GM19328 (cell line): Measurements from ENCODE around the gene DNAJB6.
"Not testable (repeated sequence)": the region's sequence is repeated elsewhere in the genome, so short reads cannot be mapped to it uniquely, and the experiment has no call there.

Source experiments
- ATAC-seq: cut with Tn5 transposase; IDR thresholded peaks from one replicate; pipeline ENCODE4 v1.9.1; 2021; ENCODE audit warnings: mild to moderate bottlenecking, moderate library complexity; ENCODE audit not compliant: unreplicated experiment

DNAJB6 gene

DNA sequence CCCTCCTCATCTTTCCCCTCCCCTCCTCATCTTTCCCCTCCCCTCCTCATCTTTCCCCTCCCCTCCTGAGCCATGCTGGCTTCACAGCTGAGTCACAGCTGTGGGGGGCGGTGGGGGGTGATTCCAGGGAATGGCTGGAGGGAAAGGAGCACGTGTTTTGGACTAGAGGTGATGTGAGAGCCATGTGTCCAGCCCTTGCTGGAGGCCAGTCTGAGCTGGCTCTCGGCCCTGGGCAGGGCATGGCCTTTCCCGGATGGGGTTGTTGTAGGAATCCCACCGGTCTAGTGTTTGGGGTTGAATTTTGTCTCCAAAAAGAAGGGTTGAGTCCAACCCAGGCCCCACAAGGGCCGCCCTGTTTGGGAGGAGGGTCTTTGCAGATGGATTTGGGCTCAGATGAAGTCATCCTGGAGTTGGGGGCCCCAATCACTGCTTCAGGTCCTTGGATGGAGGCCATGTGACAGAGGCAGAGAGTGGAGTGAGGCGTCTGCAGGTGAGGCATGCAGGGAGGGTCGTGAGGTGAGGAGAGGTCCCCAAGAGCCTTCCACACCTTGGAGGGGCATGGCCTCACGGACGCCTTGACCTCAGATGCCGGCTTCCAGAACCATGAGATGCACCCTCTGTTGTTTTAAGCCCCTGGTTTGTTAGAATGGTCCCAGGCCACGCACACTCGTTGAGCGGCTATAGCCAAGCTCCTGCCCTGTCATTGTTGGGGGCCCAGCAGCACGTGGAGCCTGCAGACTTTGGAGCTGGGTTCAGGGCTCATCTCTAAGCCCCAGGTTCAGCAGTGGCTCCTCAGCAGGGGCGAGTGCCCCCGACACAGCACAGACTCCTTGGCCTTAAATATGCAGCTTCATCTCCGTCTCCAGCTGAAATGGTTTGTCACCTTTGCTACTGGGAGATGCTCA, 101.6 kb downstream of the DNAJB6 start:
- no peak for ATAC-seq

DNA sequence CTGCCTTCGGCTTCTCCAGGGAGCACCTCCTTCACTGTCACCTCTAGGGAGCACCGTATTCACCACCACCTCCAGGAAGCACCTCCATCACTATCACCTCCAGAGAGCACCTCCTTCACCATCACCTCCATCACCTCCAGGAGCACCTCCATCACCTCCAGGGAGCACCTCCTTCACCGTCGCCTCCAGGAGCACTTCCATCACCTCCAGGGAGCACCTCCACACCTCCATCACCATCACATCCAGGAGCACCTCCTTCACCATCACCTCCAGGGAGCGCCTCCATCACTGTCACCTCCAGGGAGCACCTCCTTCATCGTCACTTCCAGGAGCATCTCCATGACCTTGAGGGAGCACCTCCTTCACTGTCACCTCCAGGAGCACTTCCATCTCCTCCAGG, 102.3 kb downstream of the DNAJB6 start:
- ATAC-seq: no peak

DNA sequence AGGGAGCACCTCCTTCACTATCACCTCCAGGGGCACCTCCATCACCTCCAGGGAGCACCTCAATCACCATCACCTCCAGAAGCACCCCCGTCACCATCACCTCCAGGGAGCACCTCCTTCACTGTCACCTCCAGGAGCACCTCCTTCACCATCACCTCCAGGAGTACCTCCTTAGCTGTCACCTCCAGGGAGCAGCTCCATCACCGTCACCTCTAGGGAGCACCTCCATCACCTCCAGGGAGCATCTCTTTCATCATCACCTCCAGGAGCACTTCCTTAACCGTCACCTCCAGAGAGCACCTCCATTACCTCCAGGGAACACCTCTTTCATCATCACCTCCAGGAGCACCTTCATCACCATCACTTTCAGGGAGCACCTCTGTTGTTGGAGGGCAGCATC, 103.0 kb downstream of the DNAJB6 start:
- ATAC-seq: no peak

DNA sequence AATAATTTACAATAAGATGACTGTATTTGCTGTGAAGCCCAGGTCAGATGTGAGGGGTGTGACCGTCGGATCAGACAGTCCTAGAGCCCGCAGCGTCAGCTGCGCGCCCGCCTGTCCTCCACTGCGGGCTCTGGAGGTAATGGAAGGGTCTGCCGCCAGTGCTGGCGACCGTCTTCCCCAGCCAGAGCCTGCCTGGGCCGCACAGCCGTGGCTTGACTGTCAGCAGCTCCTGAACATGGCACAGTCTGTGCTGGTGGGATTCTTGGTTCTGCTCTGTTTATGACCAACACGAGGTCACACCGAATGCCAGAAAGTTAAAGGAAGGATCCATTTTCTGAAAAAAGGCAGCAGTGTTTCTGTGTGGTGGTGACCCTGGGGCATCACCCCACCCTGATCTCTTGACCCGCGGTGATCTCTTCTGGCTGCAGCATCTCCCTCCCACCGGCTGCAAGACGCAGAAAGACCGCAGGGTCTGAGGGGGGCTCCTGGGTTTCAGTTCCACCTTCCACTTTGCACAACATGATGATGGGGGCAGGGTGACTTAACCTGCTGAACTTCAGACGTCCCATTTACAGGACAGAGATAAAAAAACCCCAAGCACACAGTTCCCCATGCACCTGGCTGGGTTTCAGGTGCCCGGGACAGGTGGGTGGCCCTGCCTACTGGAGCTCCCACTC, 103.7 kb downstream of the DNAJB6 start:
- no peak for ATAC-seq

DNA sequence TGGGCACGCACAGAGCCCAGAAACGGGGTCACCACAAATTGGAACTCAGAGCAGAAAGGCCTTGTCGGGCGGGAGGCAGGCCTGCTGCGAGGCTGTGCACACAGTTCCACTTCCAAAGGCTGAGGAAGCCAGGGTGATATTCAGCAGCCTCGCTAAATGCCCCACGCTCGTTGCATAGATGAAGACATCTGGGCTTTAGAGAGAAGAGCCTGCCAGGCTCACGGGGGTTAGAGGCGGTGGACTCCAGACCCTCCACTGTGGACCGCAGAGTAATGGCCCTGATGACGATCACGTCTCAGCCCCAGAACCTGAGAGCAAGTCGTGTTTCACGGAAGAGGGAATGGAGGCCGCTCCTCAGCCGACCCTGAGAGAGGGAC, 104.2 kb downstream of the DNAJB6 start:
- no peak for ATAC-seq

DNA sequence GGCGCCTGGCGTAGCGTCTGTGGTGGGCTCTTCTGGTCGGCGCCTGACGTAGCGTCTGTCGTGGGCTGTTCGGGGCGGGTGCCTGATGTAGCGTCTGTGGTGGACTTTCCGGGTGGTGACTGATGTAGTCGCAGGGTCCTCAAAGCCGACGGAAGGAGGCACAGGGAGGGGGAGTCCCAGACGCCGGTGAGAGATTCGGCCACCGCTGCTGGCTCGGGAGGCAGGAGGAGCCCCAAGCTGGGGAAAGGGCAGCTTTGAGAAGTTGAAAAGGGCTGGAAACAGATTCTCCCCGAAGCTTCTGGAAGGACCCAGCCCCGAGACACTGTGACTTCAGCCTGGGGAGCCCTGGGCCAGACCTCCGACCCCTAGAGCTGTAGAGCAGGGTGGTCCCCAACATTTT, 105.7 kb downstream of the DNAJB6 start:
- ATAC-seq: no peak

DNA sequence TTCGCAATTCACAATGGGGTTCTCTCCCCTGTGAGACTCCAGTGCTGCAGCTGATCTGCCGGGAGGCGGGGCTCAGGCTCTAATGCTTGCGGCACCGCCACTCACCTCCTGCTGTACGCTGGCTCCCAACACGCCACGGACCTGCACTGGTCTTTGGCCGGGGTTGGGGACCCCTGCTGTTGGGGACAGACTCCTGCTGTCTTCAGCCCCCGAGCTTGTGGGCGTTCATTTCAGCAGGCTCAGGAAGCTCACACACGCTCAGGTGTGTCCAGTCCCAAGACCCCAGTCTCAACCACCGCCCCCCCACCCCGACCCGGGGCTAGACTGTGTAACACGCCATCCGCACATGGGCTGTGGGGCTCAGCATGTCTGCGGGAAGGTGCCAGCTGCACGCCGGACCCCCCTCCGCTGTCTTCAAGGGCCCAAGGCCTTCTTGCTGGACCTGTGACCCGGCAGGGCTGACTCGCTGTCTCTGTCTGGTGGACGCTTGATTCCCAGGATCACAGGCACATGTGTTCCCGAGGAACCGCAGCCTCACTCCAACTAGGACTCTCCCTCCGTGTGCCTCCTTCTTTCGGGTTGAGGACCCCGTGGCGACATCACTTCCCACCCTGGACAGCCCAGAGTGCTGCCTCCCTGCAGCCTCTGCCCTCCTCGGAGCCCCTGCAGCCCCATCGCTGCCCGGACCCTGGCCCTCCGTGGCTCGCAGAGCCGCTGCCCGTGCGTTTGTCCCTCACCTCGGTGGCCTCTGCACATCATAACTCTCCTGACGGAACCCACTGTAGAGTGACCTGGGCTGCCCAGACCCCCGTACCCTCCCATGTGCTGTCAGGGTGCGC, 106.4 kb downstream of the DNAJB6 start:
- ATAC-seq: no peak

DNA sequence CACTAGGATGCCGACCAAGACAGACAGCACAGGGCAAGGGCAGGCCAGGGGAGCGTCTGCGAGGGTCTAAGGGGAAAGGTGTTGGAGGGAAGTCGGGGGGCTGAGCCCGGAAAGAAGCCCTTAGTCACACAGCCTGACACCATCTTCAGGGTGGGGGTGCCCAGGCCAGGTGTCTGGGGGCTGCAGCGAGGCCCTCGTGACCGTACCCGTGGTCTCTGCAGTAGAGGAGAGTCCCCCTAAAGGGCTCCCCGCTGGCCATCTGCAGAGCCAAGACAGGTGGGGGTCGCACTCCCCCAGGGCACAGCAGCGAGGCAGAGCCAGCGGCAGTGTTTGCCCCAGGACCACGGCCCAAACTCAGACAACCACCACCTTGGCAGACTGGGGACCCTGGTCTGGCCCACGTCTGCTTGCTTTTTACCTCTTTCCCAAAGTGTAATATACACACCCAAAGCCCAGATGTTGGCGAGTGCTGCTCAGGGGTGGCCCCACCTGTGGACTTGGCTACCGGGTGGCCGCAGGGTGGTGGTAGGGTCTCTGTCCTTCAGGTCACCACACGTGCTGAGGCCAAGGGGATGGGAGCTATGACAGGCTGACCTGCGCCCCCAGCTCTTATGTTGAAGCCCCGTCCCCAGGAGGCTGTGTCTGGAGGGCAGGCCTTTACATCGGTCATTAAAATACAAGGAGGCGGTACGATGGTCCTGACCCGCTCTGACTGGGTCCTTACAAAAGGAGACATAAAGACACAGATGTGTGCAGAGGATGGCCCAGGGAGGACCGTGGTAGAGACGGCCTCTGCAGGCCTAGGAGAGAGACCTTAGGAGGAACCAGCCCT, 107.4 kb downstream of the DNAJB6 start:
- ATAC-seq: no peak

DNA sequence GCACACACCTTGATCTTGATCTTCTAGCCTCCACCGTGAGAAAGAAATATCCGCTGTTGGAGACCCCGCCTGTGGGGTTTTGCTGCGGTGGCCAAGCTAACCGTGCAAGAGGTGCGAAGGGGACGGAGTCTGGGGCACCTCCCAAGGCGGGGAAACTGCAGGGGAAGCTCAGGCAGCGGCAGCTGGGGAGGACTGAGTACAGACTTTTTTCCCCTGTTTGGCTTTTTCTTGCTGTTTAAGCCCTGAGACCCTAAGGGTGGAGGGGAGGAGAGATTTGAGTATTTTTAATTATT, 108.0 kb downstream of the DNAJB6 start:
- no peak for ATAC-seq

DNA sequence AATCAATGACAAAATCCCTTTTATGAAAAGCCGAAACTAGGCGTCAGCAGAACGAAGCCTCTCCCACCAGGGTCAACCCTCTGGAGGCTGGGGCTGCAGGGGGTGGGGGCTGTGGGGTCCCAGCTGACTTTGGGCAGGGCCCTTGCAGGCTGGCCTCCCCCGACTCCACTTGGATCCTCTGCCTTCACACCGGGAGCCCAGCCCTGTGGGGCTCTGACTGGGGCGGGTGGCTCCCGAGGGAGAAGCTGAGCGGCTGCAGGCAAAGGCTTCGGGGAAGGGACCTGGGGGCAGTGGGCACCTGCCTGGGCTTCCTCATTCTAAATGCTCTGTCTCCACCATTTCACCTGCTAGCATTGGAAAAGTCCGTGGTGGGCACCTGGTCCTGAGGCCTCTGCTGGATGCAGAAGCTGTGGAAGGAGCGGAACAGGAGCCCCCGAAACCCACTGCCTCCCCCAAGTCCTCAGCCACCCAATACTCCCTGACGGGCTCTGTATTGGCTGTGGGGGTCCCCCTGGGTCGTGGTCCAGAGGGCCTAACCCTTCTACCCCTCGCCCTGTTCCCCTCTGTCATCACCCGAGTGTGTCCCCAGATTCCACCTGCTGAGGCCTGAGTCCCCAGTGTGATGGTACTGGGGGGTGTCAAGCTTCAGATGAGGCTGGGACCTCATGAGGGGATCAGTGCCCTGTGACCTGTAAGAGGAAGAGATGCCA, 108.6 kb downstream of the DNAJB6 start:
- ATAC-seq: no peak

DNA sequence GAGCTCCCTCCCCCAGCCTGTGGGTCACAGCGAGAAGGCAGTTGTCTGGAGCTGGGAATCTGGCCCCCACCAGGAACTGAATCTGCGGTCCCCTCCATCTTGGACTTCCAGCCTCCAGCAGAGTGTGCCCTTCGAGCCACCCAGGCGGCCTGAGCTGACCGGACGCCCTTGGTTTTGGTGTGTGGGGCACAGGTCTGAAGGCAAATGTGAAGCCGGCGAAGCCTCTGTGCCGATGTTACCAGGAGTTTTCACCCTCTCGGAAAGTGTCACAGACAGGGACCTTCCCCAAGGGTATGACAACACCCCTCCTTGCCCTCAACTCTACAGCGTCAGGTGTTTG, 109.1 kb downstream of the DNAJB6 start:
- no peak for ATAC-seq

DNA sequence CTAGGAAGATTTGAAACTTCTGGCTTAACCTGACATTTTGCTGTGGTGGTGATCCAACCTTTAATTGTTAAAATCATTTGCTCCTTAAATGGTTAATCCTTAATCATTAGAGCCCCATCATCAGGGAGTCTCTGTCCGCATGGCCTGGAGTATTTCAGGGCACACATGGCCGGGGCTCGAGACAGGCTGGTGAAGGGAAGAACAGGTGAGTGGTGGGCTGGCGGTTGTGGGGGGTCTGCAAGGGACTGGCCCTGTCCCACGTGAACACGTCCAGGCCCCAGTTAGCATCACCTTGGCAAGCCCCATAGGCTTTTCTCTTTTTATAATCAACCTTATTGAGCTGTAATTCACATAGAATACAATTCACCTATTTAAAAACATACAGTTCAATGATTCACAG, 109.5 kb downstream of the DNAJB6 start:
- no peak for ATAC-seq

DNA sequence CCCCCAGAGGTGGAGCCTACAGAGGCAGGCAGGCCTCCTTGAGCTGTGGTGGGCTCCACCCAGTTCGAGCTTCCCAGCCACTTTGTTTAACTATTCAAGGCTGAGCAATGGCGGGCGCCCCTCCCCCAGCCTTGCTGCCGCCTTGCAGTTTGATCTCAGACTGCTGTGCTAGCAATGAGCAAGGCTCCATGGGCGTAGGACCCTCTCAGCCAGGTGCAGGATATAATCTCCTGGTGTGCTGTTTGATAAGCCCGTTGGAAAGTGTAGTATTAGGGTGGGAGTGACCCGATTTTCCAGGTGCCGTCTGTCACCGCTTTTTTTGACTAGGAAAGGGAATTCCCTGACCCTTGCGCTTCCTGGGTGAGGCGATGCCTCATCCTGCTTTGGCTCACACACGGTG, 117.2 kb downstream of the DNAJB6 start:
- ATAC-seq: not testable (repeated sequence)

DNA sequence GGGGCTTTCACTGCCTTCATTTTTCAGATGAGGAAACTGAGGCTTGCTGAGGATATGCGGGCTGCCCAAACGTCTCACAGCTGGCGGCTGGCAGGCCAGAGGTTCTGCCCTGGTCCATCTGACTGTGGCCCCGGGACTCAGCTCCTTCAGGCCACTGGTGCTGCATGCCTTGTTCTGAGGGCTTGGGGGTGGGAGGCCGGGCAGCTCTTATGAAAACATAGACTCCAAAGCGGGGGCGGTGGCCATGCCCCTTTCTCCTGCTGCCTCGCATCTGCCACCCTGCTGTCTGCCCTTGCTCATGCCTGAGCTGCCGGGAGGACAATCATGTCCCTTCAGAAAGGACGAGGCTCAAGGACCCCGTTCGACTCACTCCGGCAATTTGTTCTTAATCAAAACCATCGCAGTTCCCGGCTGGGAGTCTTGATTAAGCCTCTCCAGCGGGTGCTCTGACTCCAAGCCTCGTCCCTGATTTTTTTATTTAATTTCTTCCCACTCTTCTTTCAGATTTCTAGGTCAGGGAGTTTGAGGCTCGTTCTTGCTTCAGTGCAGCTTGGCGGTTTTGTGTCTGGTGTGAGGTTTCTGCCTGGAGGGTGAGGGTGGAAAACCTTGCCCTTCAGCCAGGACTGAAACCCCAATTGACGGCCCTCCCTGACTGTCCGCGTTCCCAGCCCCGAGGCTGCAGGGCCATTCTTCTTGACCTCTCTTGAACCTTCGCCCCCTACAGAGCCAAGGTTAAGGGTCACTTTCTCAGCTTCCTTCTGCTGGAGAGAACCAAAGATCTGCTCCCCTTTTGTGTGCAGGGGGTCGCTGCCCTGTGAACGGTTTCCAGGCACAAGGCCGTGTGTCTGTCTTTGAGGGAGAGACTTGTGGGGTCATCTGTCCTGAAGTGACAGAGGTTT, 120.8 kb downstream of the DNAJB6 start:
- no peak for ATAC-seq

DNA sequence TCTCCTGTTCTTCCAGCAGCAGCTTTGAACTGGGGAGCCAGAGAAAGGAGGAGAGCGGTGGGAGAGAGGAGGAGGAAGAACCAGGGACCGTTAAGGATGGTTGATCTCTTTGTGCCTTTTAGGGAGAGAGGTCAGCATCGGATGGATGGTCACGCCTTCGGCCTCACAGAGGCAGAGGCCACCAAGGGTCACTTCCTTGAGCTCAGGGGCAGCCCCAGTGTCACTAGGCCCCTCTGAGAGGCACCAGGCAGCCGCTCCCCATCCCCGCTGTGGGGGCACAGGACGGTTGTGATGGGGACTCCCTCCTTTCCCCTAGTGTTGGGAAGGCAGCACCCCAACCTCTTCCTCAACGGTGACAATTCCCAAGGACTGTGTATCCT, 121.4 kb downstream of the DNAJB6 start:
- no peak for ATAC-seq

DNA sequence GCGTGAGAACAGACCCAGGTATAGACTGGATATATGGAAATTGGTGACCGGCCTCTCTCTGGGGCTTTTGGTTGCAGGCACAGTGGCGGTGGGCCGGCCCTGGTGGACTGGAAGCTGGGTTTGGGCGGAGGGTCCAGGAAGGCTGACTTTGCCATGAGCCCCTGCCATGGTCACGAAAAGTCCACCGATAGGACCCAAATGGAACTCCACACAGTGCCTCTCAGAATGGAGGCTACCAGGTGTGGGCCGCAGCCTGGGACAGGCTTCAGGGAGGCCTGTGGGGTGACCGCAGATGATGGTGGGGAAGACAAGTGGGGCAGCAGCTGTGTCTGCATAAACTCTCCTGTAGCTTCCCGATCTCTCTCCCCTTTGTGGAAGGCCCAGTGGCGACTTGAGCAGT, 123.2 kb downstream of the DNAJB6 start:
- ATAC-seq: no peak

DNA sequence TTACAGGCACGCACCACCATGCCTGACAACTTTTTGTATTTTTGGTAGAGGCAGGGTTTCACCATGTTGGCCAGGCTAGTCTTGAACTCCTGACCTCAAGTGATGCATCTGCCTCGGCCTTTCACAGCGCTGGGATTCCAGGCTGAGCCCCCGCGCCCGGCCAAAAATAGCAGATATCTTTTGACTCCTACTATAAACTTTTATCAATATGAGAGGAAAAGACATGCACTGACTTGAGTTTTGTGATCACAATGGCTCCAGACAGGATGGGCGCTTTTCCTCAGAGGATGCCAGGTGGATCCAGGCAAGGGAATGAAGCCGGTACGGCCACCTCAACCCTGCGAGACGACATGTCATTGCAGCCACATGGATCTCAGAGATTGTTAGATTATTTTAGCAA, 123.9 kb downstream of the DNAJB6 start:
- ATAC-seq: no peak

DNA sequence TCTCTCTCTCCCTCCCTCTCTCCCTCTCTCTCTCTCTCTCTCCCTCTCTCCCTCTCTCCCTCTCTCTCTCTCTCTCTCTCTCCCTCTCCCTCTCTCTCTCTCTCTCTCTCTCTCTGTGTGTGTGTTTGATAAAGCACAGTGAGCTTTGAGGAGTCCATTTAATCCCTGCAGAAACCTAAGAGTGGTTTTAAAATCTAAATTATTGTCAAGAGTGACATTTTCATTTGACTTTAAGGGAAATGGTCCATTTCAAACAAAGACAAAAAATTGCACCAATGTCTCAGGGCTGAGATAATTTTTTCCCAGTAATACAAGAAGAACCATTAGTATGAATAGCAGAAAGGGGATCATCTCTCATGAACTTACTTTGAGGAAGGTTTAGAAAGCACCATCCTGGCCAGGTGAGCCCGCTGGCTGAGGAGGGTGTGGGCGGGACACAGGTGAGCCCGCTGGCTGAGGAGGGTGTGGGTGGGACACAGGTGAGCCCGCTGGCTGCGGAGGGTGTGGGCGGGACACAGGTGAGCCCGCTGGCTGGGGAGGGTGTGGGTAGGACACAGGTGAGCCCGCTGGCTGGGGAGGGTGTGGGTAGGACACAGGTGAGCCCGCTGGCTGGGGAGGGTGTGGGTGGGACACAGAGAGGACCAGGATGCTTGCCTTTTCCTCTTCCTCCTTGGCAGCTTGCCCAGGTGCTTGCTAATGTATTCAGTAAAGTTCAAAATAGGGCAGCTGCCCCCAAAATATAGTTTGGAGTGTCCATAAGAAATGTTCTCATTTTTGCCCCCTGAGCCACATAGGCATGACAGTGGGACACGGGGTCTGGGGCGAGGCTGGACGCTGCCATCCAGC, 125.0 kb downstream of the DNAJB6 start:
- no peak for ATAC-seq

DNA sequence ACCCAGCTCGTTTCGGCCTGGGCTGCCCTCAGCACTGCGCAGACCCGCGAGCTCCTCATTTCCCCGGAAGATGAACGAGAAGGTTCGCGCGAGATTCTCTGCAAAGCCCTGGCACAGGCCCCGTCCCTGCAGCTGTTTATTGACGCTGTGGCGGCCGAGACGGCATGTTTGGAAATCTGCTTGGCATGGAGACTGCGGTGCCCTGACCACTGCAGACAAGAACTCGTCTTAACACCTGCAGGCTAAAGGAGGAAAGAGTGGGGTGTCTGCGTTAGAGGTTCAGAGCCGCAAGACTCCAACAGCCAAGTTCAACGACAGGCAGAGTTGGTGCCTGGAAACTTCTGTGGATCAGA, 125.6 kb downstream of the DNAJB6 start:
- ATAC-seq: no peak
